Measurements from ENCODE around the gene UST.

DNA sequence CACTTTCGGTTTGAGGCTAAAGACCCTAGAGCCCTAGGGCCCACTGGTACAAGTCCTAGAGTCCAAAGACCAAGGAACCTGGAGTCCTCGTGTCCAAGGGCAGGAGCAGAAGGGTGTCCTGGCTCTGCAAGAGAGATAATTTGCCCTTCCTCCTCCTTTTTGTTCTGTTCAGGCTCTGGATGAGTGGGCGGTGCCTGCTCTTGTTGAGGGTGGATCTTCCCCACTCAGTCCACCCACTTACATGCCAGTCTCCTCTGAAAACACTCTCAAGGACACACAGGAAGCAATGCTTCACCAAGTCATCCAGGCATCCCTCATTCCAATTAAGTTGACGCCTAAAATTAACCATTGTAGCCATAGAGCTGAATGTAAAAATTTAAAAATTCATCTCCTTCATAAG is 102.1 kb downstream of the UST start:
- TF ChIP-seq, protein P1, sequence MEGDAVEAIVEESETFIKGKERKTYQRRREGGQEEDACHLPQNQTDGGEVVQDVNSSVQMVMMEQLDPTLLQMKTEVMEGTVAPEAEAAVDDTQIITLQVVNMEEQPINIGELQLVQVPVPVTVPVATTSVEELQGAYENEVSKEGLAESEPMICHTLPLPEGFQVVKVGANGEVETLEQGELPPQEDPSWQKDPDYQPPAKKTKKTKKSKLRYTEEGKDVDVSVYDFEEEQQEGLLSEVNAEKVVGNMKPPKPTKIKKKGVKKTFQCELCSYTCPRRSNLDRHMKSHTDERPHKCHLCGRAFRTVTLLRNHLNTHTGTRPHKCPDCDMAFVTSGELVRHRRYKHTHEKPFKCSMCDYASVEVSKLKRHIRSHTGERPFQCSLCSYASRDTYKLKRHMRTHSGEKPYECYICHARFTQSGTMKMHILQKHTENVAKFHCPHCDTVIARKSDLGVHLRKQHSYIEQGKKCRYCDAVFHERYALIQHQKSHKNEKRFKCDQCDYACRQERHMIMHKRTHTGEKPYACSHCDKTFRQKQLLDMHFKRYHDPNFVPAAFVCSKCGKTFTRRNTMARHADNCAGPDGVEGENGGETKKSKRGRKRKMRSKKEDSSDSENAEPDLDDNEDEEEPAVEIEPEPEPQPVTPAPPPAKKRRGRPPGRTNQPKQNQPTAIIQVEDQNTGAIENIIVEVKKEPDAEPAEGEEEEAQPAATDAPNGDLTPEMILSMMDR (IDR thresholded peaks at IDR 0.05), result no peak
- no peak for TF ChIP-seq POLR2A (IDR thresholded peaks at IDR 0.05)

Measured in esophagus squamous epithelium (tissue), 4 donors.